ENCODE measurements around the gene C14orf93. TPM values are rescaled to one million over a fixed set of nuclear protein-coding genes. Genes with fewer than 3 reads are reported as not detected.

C14orf93 gene
- polyA plus RNA-seq, 3 donors, result 2.5 to 17.6 (median 3.7) TPM

DNA sequence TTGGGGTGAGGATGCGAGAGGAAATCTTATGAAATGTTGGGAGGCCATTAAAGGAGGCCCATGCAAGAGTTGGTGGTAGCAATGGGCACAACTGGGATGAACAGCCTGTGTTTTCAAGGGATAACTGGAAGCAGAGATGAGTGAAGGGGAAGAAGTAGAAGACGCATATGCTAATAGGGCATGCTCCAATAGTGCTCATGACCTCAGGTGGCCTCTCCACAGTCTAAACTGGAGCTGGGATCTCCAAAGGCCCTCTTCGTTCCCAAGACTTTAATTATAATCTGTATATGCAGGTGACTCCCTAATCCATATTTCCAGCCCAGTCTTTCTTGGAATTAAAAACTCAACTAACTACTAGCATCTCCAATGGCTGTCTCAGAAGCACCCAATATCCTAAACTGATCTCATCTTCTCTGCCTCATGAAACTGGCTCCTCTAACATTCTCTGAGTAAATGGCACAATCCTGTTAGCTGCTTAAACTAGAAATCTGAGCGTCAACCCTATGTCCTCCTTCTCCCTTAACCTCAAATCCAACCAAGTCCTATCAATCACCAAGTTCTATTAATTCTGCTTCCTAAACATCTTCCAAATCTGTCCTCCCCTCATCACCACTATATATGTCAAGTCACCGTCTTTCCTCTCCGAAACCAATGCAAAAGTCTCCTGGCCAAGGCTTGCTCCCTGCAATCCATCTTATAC is 24.8 kb downstream of the C14orf93 start:
- no peak overlapping the region for H3K27ac Mint-ChIP-seq
- no peak for DNase-seq
- 100% methylated on average over 4 of the region's 6 CpGs for WGBS (ENCODE audit: insufficient coverage)

DNA sequence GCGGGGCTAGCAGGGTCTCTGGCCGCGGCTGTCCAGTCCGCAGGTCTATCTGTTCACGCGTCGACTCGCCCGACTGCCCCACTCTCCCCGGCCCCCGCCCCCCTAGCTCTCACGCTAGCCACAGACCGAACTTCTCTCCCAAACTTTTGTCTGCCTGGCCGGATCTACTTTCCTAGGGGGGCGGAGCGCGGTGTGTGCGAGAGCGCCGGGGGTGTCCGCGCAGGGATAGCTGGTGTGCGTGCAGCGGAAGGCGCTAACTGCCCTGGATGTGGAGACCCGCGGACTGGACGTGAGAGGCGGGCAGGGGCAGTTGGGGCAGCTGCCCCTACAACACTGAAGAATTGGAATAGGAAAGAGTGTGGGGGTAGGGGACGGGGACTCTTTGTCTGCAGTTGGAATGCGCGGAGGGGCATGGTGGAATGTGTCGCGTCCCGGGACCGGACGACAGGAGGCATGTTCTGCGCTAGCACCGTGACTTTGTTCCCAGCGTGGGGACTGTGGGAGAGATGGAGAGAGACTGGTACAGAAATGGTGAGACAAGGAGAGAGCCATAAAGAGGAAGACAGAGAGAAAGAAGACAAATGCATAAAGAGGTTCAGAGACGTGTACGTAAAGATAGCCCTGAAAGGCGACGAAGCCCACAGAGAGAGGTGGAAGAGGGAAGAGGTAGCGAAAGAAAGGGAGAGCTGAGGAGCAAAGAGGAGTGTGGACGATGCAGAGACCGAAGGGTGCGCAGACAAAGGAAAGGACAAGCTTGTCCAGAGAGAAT is 27.3 kb downstream of the C14orf93 start, which contains the start of gene AJUBA:
AJUBA (minus strand) TSS at position 75 of the 769 bp plus-strand sequence. CDS start 285 bp downstream, outside the sequence.
- Mint-ChIP-seq H3K36me3 (peaks cover 9 to 12% of the 10 kb centered on the region in 2 donors), H3K27ac (no peak within 1 kb of the TSS), H3K4me3 (no peak within 1 kb of the TSS), H3K9me3 (peaks cover 0 to 8% (median 3%) of the 10 kb centered on the region in 7 donors), H3K4me1 (peaks cover 6% of the 10 kb centered on the region), H3K27me3 (ENCODE audit: low read depth in 3 of 3) (peaks cover 25 to 37% (median 29%) of the 10 kb centered on the region in 3 donors)
- Histone ChIP-seq H3K9me3 (replicated peaks in 1 of 2; ENCODE audit: control insufficient read depth in 1 of 2, insufficient read depth in 1 of 2, low read length in 2 of 2) (peaks cover 0 to 4% of the 10 kb centered on the region in 2 donors), H3K4me2 (replicated peaks; ENCODE audit: extremely low read depth, low read length, poor library complexity, severe bottlenecking) (peak within 1 kb of the TSS; percentile 93), H3K4me3 (replicated peaks in 1 of 3; ENCODE audit: low read depth in 2 of 3, low read length in 3 of 3) (peak within 1 kb of the TSS; percentile 47 to 81 (median 77)), H3K79me2 (ENCODE audit: insufficient read depth, low read length) (no peaks in the 10 kb centered on the region), H3K27ac (ENCODE audit: low read depth in 1 of 2, low read length in 2 of 2) (no peak within 1 kb of the TSS), H2AFZ (ENCODE audit: insufficient read depth, low read depth, low read length, poor library complexity, severe bottlenecking) (peak within 1 kb of the TSS; percentile 92), H3K27me3 (ENCODE audit: control insufficient read depth in 2 of 2, insufficient read depth in 2 of 2, low read length in 2 of 2) (peaks cover 33 to 45% of the 10 kb centered on the region in 2 donors), H4K20me1 (ENCODE audit: insufficient read depth, low read length) (no peaks in the 10 kb centered on the region), H3K9ac (ENCODE audit: insufficient read depth, low read length, poor library complexity, severe bottlenecking) (peak within 1 kb of the TSS; percentile 61), H3K4me1 (ENCODE audit: control insufficient read depth in 1 of 2, insufficient read depth in 2 of 2, low read length in 2 of 2) (peaks cover 25 to 27% of the 10 kb centered on the region in 2 donors), H3K36me3 (replicated peaks in 1 of 2; ENCODE audit: control insufficient read depth in 1 of 2, insufficient read depth in 2 of 2, low read length in 2 of 2) (peaks cover 4 to 7% of the 10 kb centered on the region in 2 donors)
- peak; percentile 56 to 68 (median 64) for DNase-seq
- WGBS (ENCODE audit: insufficient coverage), result 0% methylated on average over 35 of the region's 48 CpGs
- intact Hi-C loops (cut with micrococcal nuclease), result loop anchor here in 1 of 2 donors (5.0 to 10.0 kb wide), 2 partner anchors 48 to 415 kb away; no protein-coding TSS in a partner anchor
- TF ChIP-seq, protein P1, sequence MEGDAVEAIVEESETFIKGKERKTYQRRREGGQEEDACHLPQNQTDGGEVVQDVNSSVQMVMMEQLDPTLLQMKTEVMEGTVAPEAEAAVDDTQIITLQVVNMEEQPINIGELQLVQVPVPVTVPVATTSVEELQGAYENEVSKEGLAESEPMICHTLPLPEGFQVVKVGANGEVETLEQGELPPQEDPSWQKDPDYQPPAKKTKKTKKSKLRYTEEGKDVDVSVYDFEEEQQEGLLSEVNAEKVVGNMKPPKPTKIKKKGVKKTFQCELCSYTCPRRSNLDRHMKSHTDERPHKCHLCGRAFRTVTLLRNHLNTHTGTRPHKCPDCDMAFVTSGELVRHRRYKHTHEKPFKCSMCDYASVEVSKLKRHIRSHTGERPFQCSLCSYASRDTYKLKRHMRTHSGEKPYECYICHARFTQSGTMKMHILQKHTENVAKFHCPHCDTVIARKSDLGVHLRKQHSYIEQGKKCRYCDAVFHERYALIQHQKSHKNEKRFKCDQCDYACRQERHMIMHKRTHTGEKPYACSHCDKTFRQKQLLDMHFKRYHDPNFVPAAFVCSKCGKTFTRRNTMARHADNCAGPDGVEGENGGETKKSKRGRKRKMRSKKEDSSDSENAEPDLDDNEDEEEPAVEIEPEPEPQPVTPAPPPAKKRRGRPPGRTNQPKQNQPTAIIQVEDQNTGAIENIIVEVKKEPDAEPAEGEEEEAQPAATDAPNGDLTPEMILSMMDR (IDR thresholded peaks at IDR 0.05), result no peak

More for the DNA sequence above, 24.8 kb downstream of the C14orf93 start:
- Mint-ChIP-seq H3K36me3 (peaks cover 31 to 32% of the 10 kb centered on the region in 2 donors), H3K9me3 (peaks cover 0 to 8% (median 0%) of the 10 kb centered on the region in 7 donors), H3K27me3 (ENCODE audit: low read depth in 3 of 3) (peaks cover 4 to 16% (median 11%) of the 10 kb centered on the region in 3 donors), H3K4me1 (peaks cover 6% of the 10 kb centered on the region), H3K4me3 (no peak overlapping the region)
- H3K36me3 ChIP-seq (replicated peaks in 1 of 2; ENCODE audit: control insufficient read depth in 1 of 2, insufficient read depth in 2 of 2, low read length in 2 of 2), result peaks cover 10 to 29% of the 10 kb centered on the region in 2 donors
- no peak overlapping the region for H3K9ac ChIP-seq (ENCODE audit: insufficient read depth, low read length, poor library complexity, severe bottlenecking)
- no peak overlapping the region for H2AFZ ChIP-seq (ENCODE audit: insufficient read depth, low read depth, low read length, poor library complexity, severe bottlenecking)
- no peak overlapping the region for H3K4me3 ChIP-seq (replicated peaks in 1 of 3; ENCODE audit: low read depth in 2 of 3, low read length in 3 of 3)
- H3K4me2 ChIP-seq (replicated peaks; ENCODE audit: extremely low read depth, low read length, poor library complexity, severe bottlenecking), result no peak overlapping the region
- no peak overlapping the region for H3K27ac ChIP-seq (ENCODE audit: low read depth in 1 of 2, low read length in 2 of 2)
- TF ChIP-seq, protein P1 (IDR thresholded peaks at IDR 0.05), result no peak
- no peaks in the 10 kb centered on the region for H4K20me1 ChIP-seq (ENCODE audit: insufficient read depth, low read length)
- intact Hi-C loops (cut with micrococcal nuclease), result loop anchor here in 1 of 2 donors (2.0 to 10.0 kb wide), 3 partner anchors 24 to 418 kb away; no protein-coding TSS in a partner anchor
- no peaks in the 10 kb centered on the region for H3K79me2 ChIP-seq (ENCODE audit: insufficient read depth, low read length)
- H3K27me3 ChIP-seq (ENCODE audit: control insufficient read depth in 2 of 2, insufficient read depth in 2 of 2, low read length in 2 of 2), result peaks cover 18 to 22% of the 10 kb centered on the region in 2 donors
- peaks cover 0 to 4% of the 10 kb centered on the region in 2 donors for H3K9me3 ChIP-seq (replicated peaks in 1 of 2; ENCODE audit: control insufficient read depth in 1 of 2, insufficient read depth in 1 of 2, low read length in 2 of 2)
- peaks cover 25 to 27% of the 10 kb centered on the region in 2 donors for H3K4me1 ChIP-seq (ENCODE audit: control insufficient read depth in 1 of 2, insufficient read depth in 2 of 2, low read length in 2 of 2)
